A549 (cell line): ENCODE results near the gene SNW1.

Experiments used
- CTCF ChIP-seq: fragments of >200 bp; sonication (Bioruptor Twin); formaldehyde crosslinking; IDR thresholded peaks from 3 replicates; pipeline ENCODE4 v1.5.1; 2016
- RCOR1 ChIP-seq: fragments of 150-350 bp; IDR thresholded peaks from 2 replicates; pipeline ENCODE4 v1.6.1; 2014; ENCODE audit warnings: antibody characterized with exemption, low read length, low read depth

GRCh38 chr14:77708749-77709148, 52.2 kb downstream of the SNW1 start:
- no peak for TF ChIP-seq CTCF
- TF ChIP-seq RCOR1: no peak
